Stimulated activated CD4-positive, alpha-beta T cell treated with anti-CD3 and anti-CD28 coated beads, Interleukin-2, amount 100 ng/mL, for 4 hours (primary cell): ENCODE data around the gene ADH4.

Source experiments
- DNase-seq: peaks from one replicate; pipeline ENCODE4 v3.0.0-alpha.2; 2020; ENCODE audit warnings: low read depth

Gene ADH4

DNA sequence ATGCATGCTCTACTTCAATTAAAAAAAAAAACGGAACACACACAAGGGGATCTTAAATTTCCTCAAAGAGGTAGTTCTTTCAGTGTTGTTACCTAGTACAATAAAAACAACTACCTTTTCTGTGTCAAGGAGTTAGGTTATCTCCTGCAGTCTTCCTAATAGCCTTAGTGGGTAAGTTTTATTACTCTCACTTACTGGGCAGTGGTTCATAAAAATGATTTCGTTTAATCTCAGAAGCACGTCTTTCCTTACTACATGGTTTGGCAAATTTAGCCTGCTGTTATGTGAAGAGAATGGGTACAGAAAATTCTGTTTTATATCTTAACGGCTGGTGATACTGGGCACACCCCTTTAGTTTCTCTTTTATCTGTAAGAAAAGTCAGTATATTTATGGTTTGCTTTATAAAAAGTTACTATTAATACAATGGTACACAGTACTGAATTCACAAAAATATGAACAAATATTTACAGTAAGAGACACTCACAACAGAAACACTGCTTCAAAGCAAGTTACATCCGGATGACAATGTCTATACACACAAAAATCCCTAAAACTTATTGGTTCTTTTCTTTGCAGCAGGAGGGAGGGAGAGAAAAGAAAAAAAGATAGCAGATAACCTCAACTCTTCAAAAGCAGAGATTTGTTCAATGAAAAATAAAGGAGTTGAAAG lies 64.3 kb downstream of the ADH4 start:
- DNase-seq = no peak

DNA sequence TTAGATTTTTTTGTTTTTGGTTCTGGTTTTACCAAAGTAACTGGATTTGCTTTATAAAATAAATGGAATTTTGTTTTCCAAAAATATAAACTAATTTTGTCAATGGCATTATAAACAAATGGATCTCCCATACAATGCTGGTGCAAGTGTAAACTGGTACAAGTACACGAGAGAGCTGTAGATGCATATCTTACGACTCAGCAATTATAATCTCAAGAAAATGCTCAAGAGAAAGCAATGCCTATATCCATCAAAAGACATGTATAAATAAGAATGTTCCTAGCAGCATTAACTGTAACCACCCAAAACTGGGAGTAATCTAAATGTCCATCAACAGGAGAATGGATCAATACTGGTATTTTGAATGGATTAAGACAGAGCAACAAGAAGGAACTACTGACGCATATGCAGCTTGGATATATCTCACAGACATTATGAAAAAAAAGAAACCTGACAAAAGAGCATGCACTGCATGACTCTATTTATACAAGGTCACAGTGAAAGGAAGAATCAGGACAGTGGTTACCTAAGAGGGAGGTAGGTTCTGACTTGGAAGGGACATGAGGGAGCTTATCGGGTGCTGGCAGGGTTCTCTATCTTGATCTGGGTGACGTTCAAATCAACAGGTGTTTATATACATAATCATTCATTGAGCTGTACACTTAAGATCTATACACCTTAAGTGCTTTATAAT lies 65.0 kb downstream of the ADH4 start:
- no peak for DNase-seq

GRCh38 chr4:99078336-99078735 lies 65.8 kb downstream of the ADH4 start:
- no peak for DNase-seq

DNA sequence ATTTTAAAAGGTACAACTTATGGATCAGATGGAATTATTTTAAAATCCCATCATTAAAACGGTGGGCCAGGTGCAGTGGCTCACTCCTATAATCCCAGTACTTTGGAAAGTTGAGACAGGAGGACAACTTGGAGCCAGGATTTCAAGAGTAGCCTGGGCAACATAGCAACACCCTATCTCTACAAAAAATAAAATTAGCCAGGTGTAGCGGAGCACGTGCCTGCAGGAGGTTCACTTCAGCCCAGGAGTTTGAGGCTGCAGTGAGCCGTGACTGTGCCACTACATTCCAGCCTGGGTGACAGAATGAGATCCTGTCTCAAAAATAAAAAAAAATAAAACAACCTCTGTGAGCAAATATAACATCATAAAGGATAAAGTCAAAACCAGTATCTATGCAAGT lies 66.9 kb downstream of the ADH4 start:
- DNase-seq = no peak

GRCh38 chr4:99076292-99076976 lies 67.7 kb downstream of the ADH4 start:
- no peak for DNase-seq

DNA sequence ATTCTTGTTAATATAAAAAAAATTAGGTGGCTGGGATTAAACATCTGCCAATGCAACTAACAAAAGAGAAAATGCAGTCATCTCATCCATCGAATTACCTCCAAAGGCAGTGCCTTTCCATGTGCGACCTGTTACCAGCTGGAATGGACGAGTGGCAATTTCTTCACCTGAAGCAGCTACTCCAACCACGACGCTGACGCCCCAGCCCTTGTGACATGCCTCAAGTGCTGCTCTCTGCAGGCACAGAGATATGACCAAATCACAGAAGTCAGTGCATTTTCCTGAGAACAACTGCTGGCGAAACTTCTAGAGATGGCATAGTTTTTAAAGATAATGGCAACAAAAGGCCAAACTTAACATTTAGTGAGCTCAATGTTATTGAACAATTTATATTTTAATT lies 69.3 kb downstream of the ADH4 start:
- DNase-seq = no peak
